ENCODE results near the gene SVOPL. TPM values are rescaled to one million over a fixed set of nuclear protein-coding genes. Genes with fewer than 3 reads are reported as not detected.

The SVOPL gene
- polyA plus RNA-seq, 1 of the 3 experiments (the other 2 are of a cell fraction): not detected

DNA sequence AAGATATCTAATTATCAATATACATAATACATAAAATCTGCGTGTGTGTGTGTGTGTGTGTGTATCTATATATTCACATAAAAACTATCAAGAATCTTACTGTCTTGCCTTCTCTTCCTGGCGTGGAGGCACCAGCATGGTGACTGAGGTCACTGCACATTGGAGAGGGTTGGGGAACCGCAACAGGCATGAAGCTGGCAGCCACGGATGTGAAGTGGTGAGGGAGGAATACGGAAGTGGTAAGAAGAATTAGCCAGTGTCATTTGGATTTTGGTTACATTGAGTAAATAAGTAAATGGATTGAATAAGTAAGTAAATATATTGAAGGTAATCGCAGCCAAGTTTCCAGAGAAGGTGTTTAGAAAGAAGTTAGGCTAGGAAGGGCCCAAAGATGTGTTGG, 156.0 kb downstream of the SVOPL start:
- no peaks in the 10 kb centered on the region for H4K20me1 ChIP-seq (ENCODE audit: insufficient read depth)
- TF ChIP-seq SMC3 (IDR thresholded peaks at IDR 0.05; ENCODE audit: low read depth, low read length): no peak
- TF ChIP-seq NRF1 (IDR thresholded peaks at IDR 0.05; ENCODE audit: low read depth, low read length): no peak
- no peak for TF ChIP-seq RCOR1 (IDR thresholded peaks at IDR 0.05; ENCODE audit: low read length)
- TF ChIP-seq, protein P1, sequence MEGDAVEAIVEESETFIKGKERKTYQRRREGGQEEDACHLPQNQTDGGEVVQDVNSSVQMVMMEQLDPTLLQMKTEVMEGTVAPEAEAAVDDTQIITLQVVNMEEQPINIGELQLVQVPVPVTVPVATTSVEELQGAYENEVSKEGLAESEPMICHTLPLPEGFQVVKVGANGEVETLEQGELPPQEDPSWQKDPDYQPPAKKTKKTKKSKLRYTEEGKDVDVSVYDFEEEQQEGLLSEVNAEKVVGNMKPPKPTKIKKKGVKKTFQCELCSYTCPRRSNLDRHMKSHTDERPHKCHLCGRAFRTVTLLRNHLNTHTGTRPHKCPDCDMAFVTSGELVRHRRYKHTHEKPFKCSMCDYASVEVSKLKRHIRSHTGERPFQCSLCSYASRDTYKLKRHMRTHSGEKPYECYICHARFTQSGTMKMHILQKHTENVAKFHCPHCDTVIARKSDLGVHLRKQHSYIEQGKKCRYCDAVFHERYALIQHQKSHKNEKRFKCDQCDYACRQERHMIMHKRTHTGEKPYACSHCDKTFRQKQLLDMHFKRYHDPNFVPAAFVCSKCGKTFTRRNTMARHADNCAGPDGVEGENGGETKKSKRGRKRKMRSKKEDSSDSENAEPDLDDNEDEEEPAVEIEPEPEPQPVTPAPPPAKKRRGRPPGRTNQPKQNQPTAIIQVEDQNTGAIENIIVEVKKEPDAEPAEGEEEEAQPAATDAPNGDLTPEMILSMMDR (IDR thresholded peaks at IDR 0.05): no peak
- TF ChIP-seq FOXJ3 (CRISPR knock-in tag; IDR thresholded peaks at IDR 0.05): no peak
- no peak for TF ChIP-seq RFX5 (IDR thresholded peaks at IDR 0.05; ENCODE audit: low read length)
- TF ChIP-seq MXI1 (IDR thresholded peaks at IDR 0.05; ENCODE audit: low read depth, low read length): no peak
- TF ChIP-seq MEF2A (IDR thresholded peaks at IDR 0.05; ENCODE audit: borderline replicate concordance, low read depth): no peak
- no peak for TF ChIP-seq TEAD4 (IDR thresholded peaks at IDR 0.05; ENCODE audit: borderline replicate concordance, insufficient read depth)
- TF ChIP-seq POLR2AphosphoS5 (IDR thresholded peaks at IDR 0.05; ENCODE audit: low read depth, low read length): no peak
- no peak for TF ChIP-seq REST (IDR thresholded peaks at IDR 0.05; ENCODE audit: low read depth, low read length)

More for the DNA sequence above, 156.0 kb downstream of the SVOPL start:
- Histone ChIP-seq H3K27ac (ENCODE audit: low read depth in 2 of 2, low read length in 1 of 2) (no peak overlapping the region), H3K36me3 (replicated peaks in 1 of 2; ENCODE audit: control insufficient read depth in 1 of 2, insufficient read depth in 2 of 2, low read length in 1 of 2) (peaks cover 34 to 51% of the 10 kb centered on the region in 2 experiments), H3K4me1 (ENCODE audit: control insufficient read depth in 1 of 2, insufficient read depth in 2 of 2, low read depth in 1 of 2, low read length in 1 of 2) (no peaks in the 10 kb centered on the region; a peak in 1 of 4 replicates), H3K9ac (no peak overlapping the region), H3K4me3 (ENCODE audit: low read depth in 2 of 2, low read length in 1 of 2) (no peak overlapping the region), H3K9me2 (no peaks in the 10 kb centered on the region), H3F3A (replicated peaks; ENCODE audit: insufficient read depth) (no peaks in the 10 kb centered on the region), H3K4me2 (no peak overlapping the region), H3K79me2 (ENCODE audit: insufficient read depth) (no peaks in the 10 kb centered on the region), H2AFZ (ENCODE audit: low read depth) (no peak overlapping the region), H3K27me3 (ENCODE audit: insufficient read depth) (no peaks in the 10 kb centered on the region), H3K9me3 (no peaks in the 10 kb centered on the region)
- DNase-seq: no peak
- ChIA-PET POLR2A (no interaction called here), CTCF (no interaction called here)
- WGBS (ENCODE audit: low lambda C conversion rate): 80% methylated on average over 6 of the region's 6 CpGs

Small RNA genes lying within 50 kb of the gene (small RNA-seq; reads per million reads assigned to genes)
- gene RF00561: 0 reads per million in 7 experiments

Other genes with a start within 250 kb of the SVOPL start
- 5.3 and 6.5 TPM in 2 replicates for gene TRIM24, start 241.1 kb downstream of the SVOPL start, polyA plus RNA-seq (2012; rRNA removed)
- not detected in 2 replicates for gene TMEM213, start 96.6 kb upstream of the SVOPL start, polyA plus RNA-seq (2012; rRNA removed)
- not detected in 2 replicates for gene ATP6V0A4, start 96.8 kb upstream of the SVOPL start, polyA plus RNA-seq (2012; rRNA removed)